ENCODE data around the gene HOXD11.

GRCh38 chr2:176126929-176127773 is 20.1 kb downstream of the HOXD11 start:
- TF ChIP-seq CTCF (IDR thresholded peaks at IDR 0.05; ENCODE audit: low read length) (peak; percentile 82), EZH2 (IDR thresholded peaks at IDR 0.05; ENCODE audit: borderline replicate concordance, low read length) (no peak)
